Measurements from ENCODE around the gene SPSB4. TPM values are rescaled to one million over a fixed set of nuclear protein-coding genes. Genes with fewer than 3 reads are reported as not detected.
"Not testable (repeated sequence)": the region's sequence is repeated elsewhere in the genome, so short reads cannot be mapped to it uniquely, and the experiment has no call there.

The SPSB4 gene
- total RNA-seq, 6 experiments from 2014 or later: 0.62 to 1.0 (median 0.98) TPM; not detected in 3

DNA sequence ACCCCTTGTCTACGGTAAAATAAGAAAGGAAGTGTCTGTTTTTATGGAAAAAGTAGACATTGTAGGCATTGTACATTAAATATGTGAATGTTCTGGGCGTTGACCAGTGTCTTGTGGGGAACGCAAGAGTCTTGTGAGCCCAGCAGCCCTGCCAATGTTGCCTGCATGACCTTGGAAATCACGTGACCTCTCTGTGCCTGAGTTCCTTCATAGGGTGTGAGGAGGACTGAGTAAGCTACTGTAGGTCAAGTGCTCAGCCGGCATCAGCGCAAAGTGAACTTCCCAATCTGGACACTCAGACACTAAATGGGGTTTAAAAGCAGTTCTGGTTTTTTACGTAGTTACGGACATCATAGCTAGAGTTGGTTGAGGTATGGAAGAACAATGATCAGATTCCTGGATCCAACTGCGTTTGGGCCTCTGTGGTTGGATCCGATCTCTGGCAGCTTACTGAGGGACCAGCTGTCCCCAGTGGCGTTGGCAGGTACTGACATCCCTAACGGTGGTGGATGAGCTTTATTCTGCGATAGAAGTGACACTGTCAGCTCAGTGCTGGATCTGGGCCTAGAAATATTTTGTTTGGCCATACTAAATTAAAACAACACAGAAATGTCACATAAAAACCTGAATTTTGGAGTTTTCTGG lies 63.8 kb downstream of the SPSB4 start:
- Histone ChIP-seq H3K9me3 (no peaks in the 10 kb centered on the region), H3K4me3 (no peak overlapping the region), H3K36me3 (no peaks in the 10 kb centered on the region), H3K27me3 (no peaks in the 10 kb centered on the region), H3K4me1 (no peaks in the 10 kb centered on the region), H3K27ac (no peak overlapping the region)
- TF ChIP-seq, protein P1, sequence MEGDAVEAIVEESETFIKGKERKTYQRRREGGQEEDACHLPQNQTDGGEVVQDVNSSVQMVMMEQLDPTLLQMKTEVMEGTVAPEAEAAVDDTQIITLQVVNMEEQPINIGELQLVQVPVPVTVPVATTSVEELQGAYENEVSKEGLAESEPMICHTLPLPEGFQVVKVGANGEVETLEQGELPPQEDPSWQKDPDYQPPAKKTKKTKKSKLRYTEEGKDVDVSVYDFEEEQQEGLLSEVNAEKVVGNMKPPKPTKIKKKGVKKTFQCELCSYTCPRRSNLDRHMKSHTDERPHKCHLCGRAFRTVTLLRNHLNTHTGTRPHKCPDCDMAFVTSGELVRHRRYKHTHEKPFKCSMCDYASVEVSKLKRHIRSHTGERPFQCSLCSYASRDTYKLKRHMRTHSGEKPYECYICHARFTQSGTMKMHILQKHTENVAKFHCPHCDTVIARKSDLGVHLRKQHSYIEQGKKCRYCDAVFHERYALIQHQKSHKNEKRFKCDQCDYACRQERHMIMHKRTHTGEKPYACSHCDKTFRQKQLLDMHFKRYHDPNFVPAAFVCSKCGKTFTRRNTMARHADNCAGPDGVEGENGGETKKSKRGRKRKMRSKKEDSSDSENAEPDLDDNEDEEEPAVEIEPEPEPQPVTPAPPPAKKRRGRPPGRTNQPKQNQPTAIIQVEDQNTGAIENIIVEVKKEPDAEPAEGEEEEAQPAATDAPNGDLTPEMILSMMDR (IDR thresholded peaks at IDR 0.05): peak in 3 of 4 donors; percentile 8 to 20 (median 16)
- no peak for TF ChIP-seq POLR2A (IDR thresholded peaks at IDR 0.05)
- 53% methylated on average over 11 of the region's 13 CpGs for WGBS (ENCODE audit: insufficient coverage, low coverage, low lambda C conversion rate, missing lambda C conversion rate)
- DNase-seq (no peak), ATAC-seq (peak; percentile 52 to 77 (median 61))
- intact Hi-C loops (cut with DNase I): no loop called here

DNA sequence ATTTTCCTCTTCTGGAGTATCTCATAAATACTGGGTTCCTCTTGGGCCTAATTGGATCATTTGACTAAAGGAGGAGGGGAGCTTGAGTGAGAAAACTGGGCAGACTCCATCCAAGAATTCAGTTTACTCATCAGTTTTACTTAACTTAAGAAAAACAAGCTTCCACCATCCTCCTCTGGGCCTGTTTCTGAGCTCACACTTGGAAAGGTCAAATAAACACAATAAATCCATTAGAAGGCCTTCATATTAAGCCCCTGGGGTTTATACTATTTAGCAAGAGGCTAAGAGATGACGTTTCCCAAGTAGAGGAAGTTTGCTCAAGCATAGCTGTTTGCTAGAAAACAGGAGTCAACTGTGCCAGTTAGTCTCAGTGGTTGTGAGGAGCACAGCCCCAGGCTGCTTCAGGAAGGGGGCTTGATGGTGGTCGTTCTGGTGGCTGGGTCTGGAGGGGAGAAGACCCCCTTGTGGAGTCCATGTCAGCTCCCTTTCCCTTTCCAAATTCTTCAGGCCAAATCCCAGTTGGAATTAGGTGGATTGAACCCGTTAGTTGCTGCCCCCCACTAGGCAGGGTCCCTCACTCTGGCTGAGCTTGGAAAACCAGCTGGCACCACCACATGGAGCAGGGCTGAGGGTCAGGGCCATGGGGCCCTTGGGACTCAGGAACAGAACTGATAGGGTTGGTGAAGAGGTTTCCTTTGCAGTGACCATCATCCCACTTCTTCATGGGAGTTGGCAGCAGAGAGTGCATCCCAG lies 64.8 kb downstream of the SPSB4 start:
- no peak for DNase-seq
- 21% methylated on average over 2 of the region's 3 CpGs for WGBS (ENCODE audit: insufficient coverage, low coverage, low lambda C conversion rate, missing lambda C conversion rate)

DNA sequence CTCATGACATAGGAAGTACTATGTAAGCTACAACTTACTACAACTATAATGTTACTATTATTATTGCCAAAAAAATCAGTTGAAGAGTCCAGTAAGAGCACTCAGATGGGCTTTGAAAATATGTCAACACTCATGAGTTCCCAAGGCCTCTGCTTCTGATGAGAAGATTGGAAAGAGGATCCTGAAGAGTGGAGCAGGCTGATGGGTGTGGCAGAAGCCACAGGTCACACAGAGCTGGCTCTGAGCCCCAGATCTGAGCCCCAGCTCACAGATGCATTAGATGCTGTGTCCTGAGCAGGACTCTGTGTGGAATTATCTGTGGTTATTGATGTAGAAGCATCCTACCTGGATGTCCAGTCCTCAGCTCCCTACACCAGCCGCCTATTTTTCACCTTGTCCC lies 65.6 kb downstream of the SPSB4 start:
- peak in 1 of 4 donors; percentile 37 for ATAC-seq
- Histone ChIP-seq H3K9me3 (no peaks in the 10 kb centered on the region), H3K4me1 (no peaks in the 10 kb centered on the region), H3K4me3 (no peak overlapping the region), H3K36me3 (no peaks in the 10 kb centered on the region), H3K27ac (no peak overlapping the region), H3K27me3 (no peaks in the 10 kb centered on the region)
- no peak for DNase-seq
- 100% methylated on average over 1 of the region's 1 CpG for WGBS (ENCODE audit: insufficient coverage, low coverage, low lambda C conversion rate, missing lambda C conversion rate)
- TF ChIP-seq, protein P1 (IDR thresholded peaks at IDR 0.05): no peak
- TF ChIP-seq POLR2A (IDR thresholded peaks at IDR 0.05): no peak
- intact Hi-C loops (cut with DNase I): no loop called here

More for the DNA sequence above, 64.8 kb downstream of the SPSB4 start:
- H3K36me3 ChIP-seq: no peaks in the 10 kb centered on the region
- H3K4me1 ChIP-seq: no peaks in the 10 kb centered on the region
- TF ChIP-seq, protein P1 (IDR thresholded peaks at IDR 0.05): no peak
- no peak for TF ChIP-seq POLR2A (IDR thresholded peaks at IDR 0.05)
- no peak overlapping the region for H3K4me3 ChIP-seq
- no peaks in the 10 kb centered on the region for H3K27me3 ChIP-seq
- intact Hi-C loops (cut with DNase I): no loop called here
- H3K27ac ChIP-seq: peak overlapping the region in 1 of 3 donors; percentile 6
- peak in 3 of 4 donors; percentile 22 to 52 (median 30) for ATAC-seq
- no peaks in the 10 kb centered on the region for H3K9me3 ChIP-seq

DNA sequence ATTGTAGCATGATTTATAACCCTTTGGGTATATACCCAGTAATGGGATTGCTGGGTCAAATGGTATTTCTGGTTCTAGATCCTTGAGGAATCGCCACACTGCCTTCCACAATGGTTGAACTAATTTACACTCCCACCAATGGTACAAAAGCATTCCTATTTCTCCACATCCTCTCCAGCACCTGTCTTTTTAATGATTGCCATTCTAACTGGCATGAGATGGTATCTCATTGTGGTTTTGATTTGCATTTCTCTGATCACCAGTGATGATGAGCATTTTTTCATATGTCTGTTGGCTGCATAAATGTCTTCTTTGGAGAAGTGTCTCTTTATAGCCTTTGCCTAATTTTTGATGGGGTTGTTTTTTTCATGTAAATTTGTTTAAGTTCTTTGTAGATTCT lies 66.8 kb downstream of the SPSB4 start:
- H3K36me3 ChIP-seq; ATAC-seq; H3K27ac ChIP-seq; H3K27me3 ChIP-seq; H3K4me1 ChIP-seq; H3K9me3 ChIP-seq; intact Hi-C loops (cut with DNase I); H3K4me3 ChIP-seq; DNase-seq: not testable (repeated sequence)
- 45% methylated on average over 1 of the region's 1 CpG for WGBS (ENCODE audit: insufficient coverage, low coverage, low lambda C conversion rate, missing lambda C conversion rate)

DNA sequence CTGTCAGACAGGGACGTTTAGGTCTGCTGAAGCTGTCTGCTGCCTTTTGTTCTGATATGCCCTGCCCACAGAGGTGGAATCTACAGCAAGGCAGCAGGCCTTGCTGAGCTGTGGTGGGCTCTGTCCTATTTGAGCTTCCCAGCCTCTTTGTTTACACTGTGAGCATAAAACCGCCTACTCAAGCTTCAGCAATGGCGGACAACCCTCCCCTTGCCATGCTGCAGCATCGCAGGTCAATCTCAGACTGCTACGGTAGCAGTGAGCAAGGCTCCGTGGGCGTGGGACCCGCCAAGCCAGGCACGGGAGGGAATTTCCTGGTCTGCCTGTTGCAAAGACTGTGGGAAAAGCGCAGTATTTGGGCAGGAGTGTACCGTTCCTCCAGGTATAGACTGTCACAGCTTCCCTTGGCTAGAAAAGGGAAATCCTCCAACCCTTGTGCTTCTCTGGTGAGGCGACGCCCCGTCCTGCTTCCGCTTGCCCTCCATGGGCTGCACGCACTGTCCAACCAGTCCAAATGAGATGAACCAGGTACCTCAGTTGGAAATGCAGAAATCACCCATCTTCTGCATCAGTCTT lies 71.4 kb downstream of the SPSB4 start:
- WGBS (ENCODE audit: insufficient coverage, low coverage, low lambda C conversion rate, missing lambda C conversion rate): 72% methylated on average over 10 of the region's 16 CpGs
- intact Hi-C loops (cut with DNase I): no loop called here
- no peak for ATAC-seq
- TF ChIP-seq, protein P1 (IDR thresholded peaks at IDR 0.05): no peak
- TF ChIP-seq POLR2A (IDR thresholded peaks at IDR 0.05): no peak
- Histone ChIP-seq H3K27me3 (no peaks in the 10 kb centered on the region), H3K4me1 (no peaks in the 10 kb centered on the region), H3K4me3 (no peak overlapping the region), H3K9me3 (no peaks in the 10 kb centered on the region), H3K36me3 (no peaks in the 10 kb centered on the region), H3K27ac (no peak overlapping the region)
- DNase-seq: no peak
